Measurements from ENCODE around the gene ARHGAP44.

- TF ChIP-seq EZH2 (IDR thresholded peaks at IDR 0.05; ENCODE audit: low read length, unreplicated experiment) (no peak), CTCF (conservative IDR thresholded peaks at IDR 0.05; ENCODE audit: low read depth, low read length) (no peak)
Measured at GRCh38 chr17:12982224-12982623, 192.9 kb downstream of the ARHGAP44 start.
